Common myeloid progenitor, CD34-positive (primary cell): ENCODE results near the gene UMAD1.

Experiments
- CTCF ChIA-PET: fragments of 350-600 bp; sonication (Branson Sonifier 250); formaldehyde crosslinking; loops from one replicate; lab custom pipeline; 2021; ENCODE audit warnings: antibody characterized with exemption; lab: Charles Lee
- POLR2A ChIA-PET: fragments of 350-600 bp; sonication (Branson Sonifier 250); formaldehyde crosslinking; loops from one replicate; lab custom pipeline; 2021; ENCODE audit warnings: antibody characterized with exemption; lab: Charles Lee
- DNase-seq, 3 donors: peaks; one replicate each; pipeline versions ENCODE4 v3.0.0 to v3.0.0-alpha.2; 2013
- H3K27ac ChIP-seq, 2 experiments: 1 replicate in 1 of 2; 2 replicates in 1 of 2; pipeline ENCODE4 v1.7.0; 2013; ENCODE audit warnings: inconsistent platforms in 2 of 2, low read length in 2 of 2, mild to moderate bottlenecking in 2 of 2, low read depth in 1 of 2, moderate library complexity in 1 of 2; ENCODE audit not compliant: severe bottlenecking in 2 of 2, insufficient read depth in 1 of 2, poor library complexity in 1 of 2
- H3K27me3 ChIP-seq, 5 experiments: replicated peaks in 2 of 5; 1 replicate in 3 of 5; 2 replicates in 2 of 5; pipeline versions ENCODE4 v1.6.1 to v1.7.0; 2013; ENCODE audit warnings: low read length in 4 of 5, mild to moderate bottlenecking in 2 of 5, moderate library complexity in 2 of 5, inconsistent platforms in 1 of 5; ENCODE audit not compliant: insufficient read depth in 5 of 5, control insufficient read depth in 4 of 5
- H3K36me3 ChIP-seq, 4 experiments: 1 replicate in 2 of 4; 2 replicates in 2 of 4; pipeline versions ENCODE4 v1.6.1 to v1.7.0; 2013; ENCODE audit warnings: low read length in 3 of 4, control low read depth in 1 of 4, mild to moderate bottlenecking in 1 of 4; ENCODE audit not compliant: control insufficient read depth in 4 of 4, insufficient read depth in 4 of 4
- H3K4me1 ChIP-seq, 4 experiments: 1 replicate in 3 of 4; 2 replicates in 1 of 4; pipeline versions ENCODE4 v1.6.1 to v1.7.1; 2013; ENCODE audit warnings: low read length in 3 of 4, mild to moderate bottlenecking in 3 of 4, control low read depth in 1 of 4, inconsistent platforms in 1 of 4, moderate library complexity in 1 of 4; ENCODE audit not compliant: control insufficient read depth in 4 of 4, insufficient read depth in 4 of 4; ENCODE audit errors: control extremely low read depth in 1 of 4
- H3K4me3 ChIP-seq, 7 experiments: 1 replicate in 4 of 7; 2 replicates in 3 of 7; pipeline versions ENCODE4 v1.5.1 to v1.7.0; 2013; ENCODE audit warnings: mild to moderate bottlenecking in 7 of 7, low read length in 6 of 7, moderate library complexity in 6 of 7, inconsistent platforms in 2 of 7, low read depth in 2 of 7, control low read depth in 1 of 7; ENCODE audit not compliant: insufficient read depth in 4 of 7, control insufficient read depth in 1 of 7; ENCODE audit errors: extremely low read depth in 1 of 7
- H3K9me3 ChIP-seq, 5 experiments: 1 replicate in 4 of 5; 2 replicates in 1 of 5; pipeline versions ENCODE4 v1.6.1 to v1.7.1; 2013; ENCODE audit warnings: low read length in 4 of 5, mild to moderate bottlenecking in 2 of 5, inconsistent platforms in 1 of 5, low read depth in 1 of 5, moderate library complexity in 1 of 5; ENCODE audit not compliant: control insufficient read depth in 4 of 5, insufficient read depth in 2 of 5; ENCODE audit errors: control extremely low read depth in 1 of 5
- WGBS: methylation state at CpG from one replicate; pipeline ENCODE4 v1.1.5; 2013; ENCODE audit not compliant: insufficient coverage; 5-methylcytosine and 5-hydroxymethylcytosine counted together

UMAD1 gene

GRCh38 chr7:7850150-7850549 is 209.6 kb downstream of the UMAD1 start:
- POLR2A ChIA-PET = interaction anchor here (0.7 kb wide), 1 partner anchor 621 kb away, joined by 3 read pairs; no protein-coding TSS in a partner anchor
- no CpG with 5 or more reads among the region's 1 CpG for WGBS

GRCh38 chr7:7851381-7851780 is 210.8 kb downstream of the UMAD1 start:
- Histone ChIP-seq H3K27ac (no peak overlapping the region), H3K4me3 (no peak overlapping the region), H3K27me3 (no peaks in the 10 kb centered on the region), H3K36me3 (peaks cover 0 to 3% (median 0%) of the 10 kb centered on the region in 4 experiments), H3K9me3 (peaks cover 0 to 26% (median 13%) of the 10 kb centered on the region in 5 experiments), H3K4me1 (peaks cover 0 to 9% (median 2%) of the 10 kb centered on the region in 4 experiments)
- no CpG with 5 or more reads among the region's 1 CpG for WGBS
- no peak for DNase-seq
- ChIA-PET CTCF (no interaction called here), POLR2A (no interaction called here)

More at GRCh38 chr7:7850150-7850549, 209.6 kb downstream of the UMAD1 start:
- Histone ChIP-seq H3K4me1 (peaks cover 0 to 7% (median 2%) of the 10 kb centered on the region in 4 experiments), H3K27me3 (no peaks in the 10 kb centered on the region), H3K4me3 (no peak overlapping the region), H3K36me3 (peaks cover 0 to 3% (median 0%) of the 10 kb centered on the region in 4 experiments), H3K9me3 (peaks cover 0 to 17% (median 8%) of the 10 kb centered on the region in 5 experiments), H3K27ac (no peak overlapping the region)
- CTCF ChIA-PET = no interaction called here
- no peak for DNase-seq

- H3K27me3 ChIP-seq = no peaks in the 10 kb centered on the region
- DNase-seq = no peak
- WGBS = 100% methylated on average over 3 of the region's 3 CpGs
- H3K36me3 ChIP-seq = peaks cover 0 to 3% (median 0%) of the 10 kb centered on the region in 4 experiments
- ChIA-PET POLR2A (no interaction called here), CTCF (no interaction called here)
- peaks cover 0 to 13% (median 5%) of the 10 kb centered on the region in 4 experiments for H3K4me1 ChIP-seq
- H3K4me3 ChIP-seq = no peak overlapping the region
- H3K27ac ChIP-seq = no peak overlapping the region
- peaks cover 0 to 26% (median 13%) of the 10 kb centered on the region in 5 experiments for H3K9me3 ChIP-seq
Measured at GRCh38 chr7:7851991-7852390, 211.4 kb downstream of the UMAD1 start.

GRCh38 chr7:7857143-7857583 is 216.6 kb downstream of the UMAD1 start:
- peak overlapping the region; percentile 12 to 50 for H3K27ac ChIP-seq
- 0% methylated on average over 2 of the region's 3 CpGs for WGBS
- H3K27me3 ChIP-seq = no peaks in the 10 kb centered on the region
- H3K36me3 ChIP-seq = peaks cover 0 to under 1% (median 0%) of the 10 kb centered on the region in 4 experiments
- peaks cover 4 to 14% (median 7%) of the 10 kb centered on the region in 4 experiments for H3K4me1 ChIP-seq
- DNase-seq = peak; percentile 27 to 83 (median 76)
- peaks cover 0 to 23% (median 13%) of the 10 kb centered on the region in 5 experiments for H3K9me3 ChIP-seq
- no peak overlapping the region for H3K4me3 ChIP-seq
- ChIA-PET CTCF (interaction anchor here (0.8 kb wide), 1 partner anchor 12 kb away, joined by 3 read pairs; no protein-coding TSS in a partner anchor), POLR2A (no interaction called here)

- CTCF ChIA-PET = interaction anchor here (1.3 kb wide), 1 partner anchor 10 kb away, joined by 5 read pairs; no protein-coding TSS in a partner anchor
- POLR2A ChIA-PET = interaction anchor here (0.6 kb wide), 1 partner anchor 86 kb away, joined by 4 read pairs; no protein-coding TSS in a partner anchor
- Histone ChIP-seq H3K4me3 (peak overlapping the region in 2 of 7 experiments; percentile 2 to 37), H3K9me3 (peaks cover 0 to 19% (median 11%) of the 10 kb centered on the region in 5 experiments), H3K27ac (peak overlapping the region in 1 of 2 experiments; percentile 9), H3K4me1 (peaks cover 4 to 14% (median 7%) of the 10 kb centered on the region in 4 experiments), H3K36me3 (no peaks in the 10 kb centered on the region), H3K27me3 (no peaks in the 10 kb centered on the region)
- 71% methylated on average over 4 of the region's 4 CpGs for WGBS
- DNase-seq = no peak
Measured at GRCh38 chr7:7858559-7858958, 218.0 kb downstream of the UMAD1 start.

GRCh38 chr7:7859411-7859810 is 218.9 kb downstream of the UMAD1 start:
- WGBS = 100% methylated on average over 3 of the region's 4 CpGs
- no peak for DNase-seq
- ChIA-PET CTCF (interaction anchor here (1.1 kb wide), 1 partner anchor 109 kb away, joined by 4 read pairs; the partner anchor contains the start of gene GLCCI1), POLR2A (no interaction called here)
- Histone ChIP-seq H3K27me3 (no peaks in the 10 kb centered on the region), H3K36me3 (no peaks in the 10 kb centered on the region), H3K4me3 (no peak overlapping the region), H3K9me3 (peaks cover 0 to 16% (median 10%) of the 10 kb centered on the region in 5 experiments), H3K27ac (no peak overlapping the region), H3K4me1 (peaks cover 4 to 14% (median 7%) of the 10 kb centered on the region in 4 experiments)

GRCh38 chr7:7861211-7861633 is 220.7 kb downstream of the UMAD1 start:
- Histone ChIP-seq H3K36me3 (no peaks in the 10 kb centered on the region), H3K4me1 (peaks cover 4 to 14% (median 7%) of the 10 kb centered on the region in 4 experiments), H3K9me3 (no peaks in the 10 kb centered on the region), H3K4me3 (no peak overlapping the region), H3K27me3 (no peaks in the 10 kb centered on the region), H3K27ac (no peak overlapping the region)
- no CpG with 5 or more reads among the region's 1 CpG for WGBS
- no peak for DNase-seq
- ChIA-PET POLR2A (no interaction called here), CTCF (no interaction called here)
